ENCODE measurements around the gene CAMK2D. TPM values are rescaled to one million over a fixed set of nuclear protein-coding genes. Genes with fewer than 3 reads are reported as not detected.

The CAMK2D gene
- total and polyA plus RNA-seq, 7 donors: 24.3 to 78.1 (median 54.0) TPM

- WGBS, 2 donors: 78 to 91% methylated on average over 2 of the region's 2 CpGs
- peak overlapping the region; percentile 80 to 89 (median 84) for H3K27ac ChIP-seq
- no peak for DNase-seq
- TF ChIP-seq EP300 (IDR thresholded peaks at IDR 0.05) (peak in 1 of 4 donors; percentile 14), CTCF (IDR thresholded peaks at IDR 0.05) (no peak), POLR2AphosphoS5 (IDR thresholded peaks at IDR 0.05) (peak; percentile 5 to 68 (median 44)), POLR2A (IDR thresholded peaks at IDR 0.05) (no peak)
- H3K27me3 ChIP-seq: no peaks in the 10 kb centered on the region
- peaks cover 0 to 59% (median 49%) of the 10 kb centered on the region in 4 donors for H3K4me1 ChIP-seq
- H3K9me3 ChIP-seq: no peaks in the 10 kb centered on the region
- peaks cover 0 to 16% (median 0%) of the 10 kb centered on the region in 4 donors for H3K36me3 ChIP-seq
- intact Hi-C loops (cut with DNase I): no loop called here
- no peak overlapping the region for H3K4me3 ChIP-seq
These were observed 294.0 kb downstream of the CAMK2D start for GRCh38 chr4:113467581-113467980.

GRCh38 chr4:113462286-113462685, 299.3 kb downstream of the CAMK2D start:
- H3K36me3 ChIP-seq: peaks cover 0 to 30% (median under 1%) of the 10 kb centered on the region in 4 donors
- WGBS, 2 donors: 93 to 98% methylated on average over 1 of the region's 1 CpG
- intact Hi-C loops (cut with DNase I): no loop called here

GRCh38 chr4:113461281-113461680, 300.3 kb downstream of the CAMK2D start:
- Histone ChIP-seq H3K27me3 (no peaks in the 10 kb centered on the region), H3K4me1 (peaks cover 0 to 7% (median 0%) of the 10 kb centered on the region in 4 donors), H3K4me3 (no peak overlapping the region), H3K9me3 (no peaks in the 10 kb centered on the region), H3K27ac (no peak overlapping the region), H3K36me3 (peaks cover 0 to 40% (median 2%) of the 10 kb centered on the region in 4 donors)
- intact Hi-C loops (cut with DNase I): no loop called here
- no peak for DNase-seq
- TF ChIP-seq POLR2A (IDR thresholded peaks at IDR 0.05) (no peak), CTCF (IDR thresholded peaks at IDR 0.05) (no peak), EP300 (IDR thresholded peaks at IDR 0.05) (no peak), POLR2AphosphoS5 (IDR thresholded peaks at IDR 0.05) (no peak)

More at GRCh38 chr4:113462286-113462685, 299.3 kb downstream of the CAMK2D start:
- Histone ChIP-seq H3K4me1 (peaks cover 0 to 17% (median 2%) of the 10 kb centered on the region in 4 donors), H3K27ac (no peak overlapping the region), H3K9me3 (no peaks in the 10 kb centered on the region), H3K27me3 (no peaks in the 10 kb centered on the region), H3K4me3 (no peak overlapping the region)
- DNase-seq: no peak
- TF ChIP-seq POLR2AphosphoS5 (IDR thresholded peaks at IDR 0.05) (no peak), CTCF (IDR thresholded peaks at IDR 0.05) (no peak), EP300 (IDR thresholded peaks at IDR 0.05) (no peak), POLR2A (IDR thresholded peaks at IDR 0.05) (no peak)

- intact Hi-C loops (cut with DNase I): no loop called here
- TF ChIP-seq POLR2A (IDR thresholded peaks at IDR 0.05): no peak
- no peak for TF ChIP-seq CTCF (IDR thresholded peaks at IDR 0.05)
- no peak for TF ChIP-seq EP300 (IDR thresholded peaks at IDR 0.05)
- no peak for TF ChIP-seq POLR2AphosphoS5 (IDR thresholded peaks at IDR 0.05)
- H3K27me3 ChIP-seq: no peaks in the 10 kb centered on the region
- DNase-seq: no peak
- H3K4me3 ChIP-seq: no peak overlapping the region
- H3K9me3 ChIP-seq: no peaks in the 10 kb centered on the region
- peaks cover 0 to 27% (median 12%) of the 10 kb centered on the region in 4 donors for H3K4me1 ChIP-seq
- H3K27ac ChIP-seq: peak overlapping the region in 1 of 4 donors; percentile 42
- peaks cover 0 to 32% (median 2%) of the 10 kb centered on the region in 4 donors for H3K36me3 ChIP-seq
These were observed 303.7 kb downstream of the CAMK2D start for GRCh38 chr4:113457886-113458285.

- intact Hi-C loops (cut with DNase I): no loop called here
- DNase-seq: no peak
- Histone ChIP-seq H3K27ac (peak overlapping the region in 1 of 4 donors; percentile 42), H3K4me1 (peaks cover 0 to 35% (median 20%) of the 10 kb centered on the region in 4 donors), H3K4me3 (no peak overlapping the region), H3K9me3 (no peaks in the 10 kb centered on the region), H3K27me3 (no peaks in the 10 kb centered on the region), H3K36me3 (peaks cover 0 to 32% (median 2%) of the 10 kb centered on the region in 4 donors)
- WGBS, 2 donors: 96 to 98% methylated on average over 8 of the region's 8 CpGs
- TF ChIP-seq EP300 (IDR thresholded peaks at IDR 0.05) (no peak), POLR2A (IDR thresholded peaks at IDR 0.05) (no peak), CTCF (IDR thresholded peaks at IDR 0.05) (no peak), POLR2AphosphoS5 (IDR thresholded peaks at IDR 0.05) (no peak)
These were observed 304.4 kb downstream of the CAMK2D start for GRCh38 chr4:113457121-113457520.

All from sigmoid colon (tissue), 7 donors.